SK-N-DZ (cell line): ENCODE data around the gene RPL29.
A peak's percentile ranks its signal among the peaks of the same experiment; 100 is the strongest.

Experiments
- DNase-seq: peaks from one replicate; pipeline ENCODE4 v3.0.0-alpha.2; 2015; ENCODE audit warnings: low spot score

RPL29 gene

DNA sequence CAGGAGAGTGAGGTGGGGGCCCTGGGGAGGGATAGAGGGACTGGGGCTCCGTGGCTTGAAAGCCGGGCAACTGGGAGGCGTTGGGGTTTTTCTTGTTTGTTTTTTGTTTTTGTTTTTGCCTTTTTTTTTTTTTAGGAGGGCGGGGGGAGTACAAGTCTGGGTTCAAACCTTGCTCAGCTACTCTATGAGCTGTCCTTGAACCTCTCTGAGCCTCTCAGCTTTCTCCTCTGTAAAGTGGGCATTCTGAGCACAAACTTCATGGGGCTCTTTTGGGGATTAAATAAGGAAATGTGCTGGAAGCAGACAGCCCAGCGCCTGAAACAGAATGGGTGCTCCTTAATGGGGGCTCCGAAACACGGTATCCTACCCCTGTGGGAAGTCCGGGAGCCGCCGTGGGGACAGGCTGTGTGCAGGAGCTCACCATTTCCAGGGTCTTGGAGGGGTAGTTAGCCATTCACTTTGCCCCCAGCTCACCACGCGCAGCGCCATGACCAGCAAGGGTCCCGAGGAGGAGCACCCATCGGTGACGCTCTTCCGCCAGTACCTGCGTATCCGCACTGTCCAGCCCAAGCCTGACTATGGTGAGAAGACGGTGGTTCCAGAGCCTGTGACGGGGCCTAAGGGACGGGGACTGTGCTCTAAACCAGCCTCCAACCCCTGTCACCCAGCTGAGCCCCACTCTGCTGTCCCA is 12.0 kb downstream of the RPL29 start:
- DNase-seq = no peak

DNA sequence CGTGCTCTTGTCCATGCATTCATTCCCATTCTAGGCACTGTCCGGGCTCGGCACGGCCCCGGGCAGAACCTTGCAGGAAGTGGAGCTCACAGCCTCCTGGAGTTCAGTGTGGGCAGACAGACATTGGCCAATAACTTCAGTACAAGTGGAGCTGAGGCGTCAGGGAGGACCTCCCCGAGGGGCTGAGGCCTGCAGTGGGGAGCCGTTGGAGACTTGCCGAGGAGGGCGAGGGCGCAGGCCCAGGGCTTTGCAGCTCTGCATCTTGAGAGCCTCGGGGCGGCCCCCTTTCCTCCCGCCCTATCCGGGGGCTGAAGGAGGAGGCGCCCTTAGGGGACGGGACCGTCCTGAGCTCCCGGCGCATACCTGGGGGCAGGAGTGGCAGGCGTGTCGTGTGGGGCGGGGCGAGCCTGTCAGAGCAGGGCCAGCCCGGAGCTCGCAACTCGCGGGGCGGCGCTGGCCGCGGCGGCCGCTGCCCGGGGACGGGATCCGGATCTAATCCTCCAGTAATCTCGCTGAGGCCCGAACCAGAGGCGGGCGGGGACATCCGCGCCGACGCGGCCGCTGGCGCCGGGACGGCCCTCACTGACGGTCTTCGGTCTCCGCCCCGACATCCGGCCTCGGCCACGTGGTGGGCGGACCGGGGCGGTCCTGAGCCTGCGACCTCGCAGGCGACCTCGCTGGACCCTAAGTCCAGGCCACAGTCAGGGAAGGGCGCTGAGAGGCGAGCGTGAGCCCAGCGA is 12.7 kb downstream of the RPL29 start, which contains the start of gene ACY1:
TSS of gene ACY1 (plus strand) at position 698 of the 740 bp plus-strand sequence. CDS start 530 bp downstream, outside the sequence.
- DNase-seq = peak; percentile 74

DNA sequence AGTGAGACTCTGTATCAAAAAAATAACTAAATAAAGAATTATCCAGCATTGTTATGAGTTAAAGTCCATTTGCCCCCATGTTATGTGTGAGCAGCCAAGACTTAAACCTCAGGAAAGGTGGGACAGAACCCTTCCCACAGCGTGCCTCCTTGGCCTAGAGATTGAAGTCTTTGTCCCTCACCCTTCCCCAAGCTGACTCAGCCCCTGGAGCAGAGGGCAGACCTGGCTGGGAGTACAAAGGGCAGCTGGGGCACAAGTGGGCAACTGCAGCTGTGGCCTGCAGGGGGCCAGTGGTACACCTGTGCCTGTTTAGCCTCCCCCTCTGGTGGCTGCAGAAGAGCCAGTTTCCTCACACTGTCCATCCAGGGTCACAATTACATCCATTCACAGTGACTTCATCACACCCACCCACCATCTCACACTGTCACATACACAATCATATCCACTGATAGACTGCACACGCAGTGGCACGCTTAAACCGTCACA is 13.3 kb downstream of the RPL29 start:
- DNase-seq = no peak

DNA sequence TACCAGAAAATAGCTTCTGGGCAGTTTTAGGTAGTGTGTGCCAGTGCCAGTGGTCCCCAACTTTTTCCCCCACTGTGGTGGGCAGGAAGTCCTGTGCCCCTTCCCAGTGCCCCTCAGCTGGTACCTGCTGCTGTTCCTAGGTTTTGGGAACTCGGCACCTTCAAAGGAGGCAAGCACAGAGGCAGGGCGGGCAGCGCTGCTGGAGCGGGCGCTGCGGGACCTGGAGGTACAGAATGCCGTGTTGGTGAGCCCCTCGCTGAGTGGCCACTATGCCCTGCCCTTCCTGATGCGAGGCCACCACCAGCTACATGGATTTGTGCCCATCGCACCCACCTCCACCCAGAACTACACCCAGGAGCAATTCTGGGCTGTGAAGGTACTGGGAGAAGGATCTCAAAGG is 15.4 kb downstream of the RPL29 start:
- no peak for DNase-seq

DNA sequence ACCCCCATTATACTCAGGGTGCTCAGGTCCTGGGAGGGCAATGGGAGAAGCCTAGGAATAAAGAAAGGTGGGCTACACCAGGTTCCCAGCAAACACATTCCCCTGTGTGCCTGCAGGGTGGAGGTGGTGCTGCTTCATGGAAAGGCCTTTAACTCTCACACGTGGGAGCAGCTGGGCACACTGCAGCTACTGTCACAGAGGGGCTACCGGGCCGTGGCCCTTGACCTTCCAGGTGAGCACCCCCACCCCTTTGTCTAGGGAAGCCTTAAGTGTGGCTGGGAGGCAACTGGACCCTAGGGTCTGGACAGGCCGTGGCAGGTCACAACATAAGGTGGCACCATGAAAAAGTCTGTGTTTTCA is 17.6 kb downstream of the RPL29 start:
- DNase-seq = no peak

DNA sequence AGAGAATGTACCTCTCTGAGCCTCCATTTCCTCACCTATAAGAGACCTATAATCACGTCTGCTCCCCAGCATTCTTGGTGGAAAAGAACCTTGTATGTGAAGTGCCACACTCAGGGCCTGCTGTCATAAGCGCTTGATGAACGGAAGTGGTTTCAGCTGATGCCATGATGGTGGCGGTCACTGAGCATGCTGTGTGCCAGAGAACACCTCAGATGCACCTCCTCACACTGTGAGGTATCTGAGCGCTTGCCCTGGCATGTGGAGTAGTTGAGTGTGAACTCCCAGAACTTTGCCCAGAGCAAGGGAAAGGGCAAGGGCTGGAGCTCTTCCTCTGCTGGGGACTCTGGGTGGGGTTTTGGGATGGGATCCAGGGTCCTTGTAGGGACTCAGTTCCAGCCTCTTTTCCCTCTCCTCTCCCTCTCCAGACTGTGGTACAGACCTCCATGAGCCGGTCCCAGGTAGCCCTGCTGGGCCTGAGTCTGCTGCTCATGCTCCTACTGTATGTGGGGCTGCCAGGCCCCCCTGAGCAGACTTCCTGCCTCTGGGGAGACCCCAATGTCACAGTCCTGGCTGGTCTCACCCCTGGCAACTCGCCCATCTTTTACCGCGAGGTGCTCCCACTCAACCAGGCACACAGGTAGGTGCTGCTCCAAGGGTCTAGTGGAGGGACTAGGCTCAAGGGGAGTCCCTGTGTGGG is 18.1 kb downstream of the RPL29 start:
- no peak for DNase-seq

DNA sequence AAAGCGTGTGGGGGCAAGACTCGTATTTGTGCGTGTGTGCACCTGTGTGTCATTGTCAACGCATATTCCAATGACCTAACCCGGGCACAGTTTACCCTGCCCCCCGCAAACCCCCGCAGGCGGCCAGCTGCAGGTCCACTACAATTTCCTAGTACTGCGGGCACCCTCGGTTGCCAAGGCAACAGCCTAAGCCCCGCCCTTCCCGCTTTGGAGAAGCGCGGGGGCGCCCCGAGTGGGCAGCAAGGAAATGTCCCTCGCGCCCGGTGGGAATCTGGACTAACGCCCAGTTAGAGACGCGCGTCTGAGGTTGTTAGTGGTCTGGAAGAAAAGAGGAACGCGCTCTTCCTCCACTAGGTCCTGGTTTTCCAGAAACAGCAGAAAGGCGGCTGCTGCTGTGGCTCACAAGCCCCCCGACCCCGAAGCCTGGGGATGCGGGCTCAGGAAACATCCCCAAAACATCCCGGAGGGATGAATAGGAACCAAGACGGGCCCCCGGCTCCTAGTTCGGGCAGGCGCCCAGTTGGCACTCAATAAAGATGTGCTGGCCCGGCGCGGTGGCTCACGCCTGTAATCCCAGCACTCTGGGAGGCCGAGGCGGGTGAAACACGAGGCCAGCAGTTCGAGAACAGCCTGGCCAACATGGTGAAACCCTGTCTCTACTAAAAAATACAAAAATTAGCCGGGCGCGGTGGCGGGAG is 19.7 kb downstream of the RPL29 start:
- peak; percentile 77 for DNase-seq

DNA sequence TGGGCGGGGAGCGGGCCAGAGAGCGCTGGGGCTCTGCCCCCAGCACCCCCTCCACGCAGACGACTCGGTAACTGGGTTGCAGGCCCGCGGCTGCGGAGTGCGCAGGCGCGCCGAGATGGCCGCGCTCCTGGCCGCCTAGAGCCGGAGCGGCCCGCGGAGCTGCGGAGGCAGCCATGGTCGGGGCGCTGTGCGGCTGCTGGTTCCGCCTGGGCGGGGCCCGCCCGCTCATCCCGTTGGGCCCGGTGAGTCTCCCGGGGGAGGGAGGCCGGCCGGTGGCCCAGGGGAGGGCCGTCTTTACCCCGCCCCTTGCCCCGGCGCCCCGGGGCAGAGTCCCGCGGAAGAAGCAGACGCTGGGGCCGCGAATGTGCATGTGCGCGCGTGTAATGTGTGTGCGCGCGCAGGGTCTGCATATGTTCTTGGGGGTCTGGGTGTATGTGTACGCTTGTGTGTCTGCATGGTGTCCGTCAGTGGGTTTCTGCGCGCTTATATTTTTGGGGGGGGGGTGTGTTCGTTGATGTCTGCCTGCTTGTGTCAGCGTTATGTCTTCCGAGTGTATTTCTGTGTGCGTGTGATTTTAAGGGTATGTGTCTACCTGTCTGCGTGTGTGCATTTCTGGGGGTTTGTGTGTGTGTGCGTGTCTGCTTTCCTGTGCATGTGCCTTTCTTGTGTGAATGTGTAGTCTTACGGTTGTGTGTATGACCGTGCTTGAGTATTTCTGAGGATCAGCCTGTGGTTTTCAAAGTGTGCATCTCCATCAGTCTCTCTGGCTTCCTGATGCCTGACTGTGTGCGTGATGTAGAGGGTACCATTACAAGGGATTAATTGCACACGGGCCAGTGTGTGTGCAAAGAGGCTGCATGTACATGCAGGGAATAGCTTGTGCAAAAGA is 20.5 kb downstream of the RPL29 start, which contains the start of gene ABHD14A:
TSS of gene ABHD14A (plus strand) at position 102 of the 889 bp plus-strand sequence. CDS start at position 174, 72 bp downstream.
- peak; percentile 60 for DNase-seq

DNA sequence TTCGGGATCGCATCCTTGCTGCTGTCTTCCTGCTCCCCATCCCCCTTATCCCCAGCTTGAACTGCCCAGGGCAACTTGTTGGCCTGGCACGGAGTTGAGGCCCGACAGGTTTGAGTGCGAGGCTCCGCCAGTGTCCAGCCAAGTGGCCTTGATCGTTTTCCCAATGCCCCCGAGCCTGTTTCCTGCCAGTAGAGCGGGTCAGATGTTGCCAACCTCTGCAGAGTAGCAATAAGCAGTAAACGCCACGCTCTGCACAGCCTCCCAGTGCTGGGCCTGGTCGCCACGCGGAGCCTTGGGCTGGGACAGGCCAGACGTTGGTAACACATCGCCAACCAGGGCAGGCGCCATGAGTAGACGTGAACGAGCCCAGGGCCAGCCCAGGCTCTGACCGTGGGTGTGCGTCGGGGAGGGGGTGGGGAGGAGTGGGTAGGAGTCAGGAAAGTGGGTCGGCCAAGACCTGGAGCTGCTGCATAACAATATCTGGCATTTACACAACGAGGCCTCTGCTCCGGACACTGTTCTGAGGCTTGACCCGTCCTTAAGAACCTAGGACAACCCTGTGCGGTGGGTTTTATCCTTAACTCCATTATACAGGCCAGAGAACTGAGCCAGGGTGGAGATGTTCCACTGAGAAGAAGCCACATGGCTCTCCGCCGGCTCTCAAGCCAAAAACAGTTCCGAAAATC is 21.3 kb downstream of the RPL29 start:
- DNase-seq = peak; percentile 35

DNA sequence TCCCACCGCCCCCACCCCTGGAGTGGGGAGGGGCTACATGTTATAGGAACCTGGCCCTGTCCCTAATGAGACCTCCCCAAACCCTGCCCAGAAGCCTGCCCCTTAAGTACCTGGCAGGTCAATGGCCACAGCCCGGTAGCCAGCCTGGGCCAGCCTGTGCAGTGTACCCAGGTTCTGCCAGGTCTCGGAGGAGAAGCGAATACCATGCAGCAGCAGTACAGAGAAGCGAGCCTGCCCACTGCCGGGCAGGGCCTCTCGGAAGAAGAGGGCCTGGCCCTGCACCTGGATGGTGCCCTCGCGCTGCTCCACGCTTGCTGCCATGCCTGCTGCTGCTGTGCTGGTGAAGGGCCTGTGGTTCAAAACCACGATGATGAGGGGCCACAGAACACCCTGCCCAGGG is 24.3 kb downstream of the RPL29 start:
- no peak for DNase-seq

DNA sequence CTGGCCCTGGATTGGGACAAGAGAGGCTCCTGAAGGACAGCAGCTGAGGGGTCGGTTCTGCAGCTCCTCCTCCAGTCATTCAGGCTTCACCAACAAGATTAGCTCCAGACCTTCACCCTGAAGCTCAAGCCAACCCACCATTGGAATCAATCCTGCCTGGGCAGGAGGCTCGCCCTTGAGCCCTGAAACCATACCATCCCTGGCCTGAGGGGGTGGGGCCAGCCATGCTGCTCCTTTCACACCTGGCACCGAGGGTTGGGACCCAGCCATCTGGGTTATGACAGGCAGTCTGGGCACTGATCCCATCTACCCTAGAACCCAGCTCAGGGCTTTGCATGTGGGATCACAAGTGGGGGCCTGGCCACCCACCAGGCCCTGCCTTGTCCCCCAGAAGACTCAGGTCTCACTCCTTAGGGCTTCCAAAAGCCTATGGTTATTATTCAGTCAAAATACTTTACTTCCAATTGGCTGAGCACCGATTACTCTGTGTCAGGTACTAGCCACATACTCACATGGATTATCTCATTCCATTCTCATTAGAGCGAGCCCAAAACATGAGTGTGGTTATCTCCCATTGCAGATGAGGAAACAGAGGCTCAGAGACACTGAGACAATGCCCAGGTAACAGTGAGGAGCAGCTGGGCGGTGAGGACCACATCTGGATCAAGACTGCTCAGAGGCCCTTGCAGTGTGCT is 24.9 kb downstream of the RPL29 start:
- no peak for DNase-seq

DNA sequence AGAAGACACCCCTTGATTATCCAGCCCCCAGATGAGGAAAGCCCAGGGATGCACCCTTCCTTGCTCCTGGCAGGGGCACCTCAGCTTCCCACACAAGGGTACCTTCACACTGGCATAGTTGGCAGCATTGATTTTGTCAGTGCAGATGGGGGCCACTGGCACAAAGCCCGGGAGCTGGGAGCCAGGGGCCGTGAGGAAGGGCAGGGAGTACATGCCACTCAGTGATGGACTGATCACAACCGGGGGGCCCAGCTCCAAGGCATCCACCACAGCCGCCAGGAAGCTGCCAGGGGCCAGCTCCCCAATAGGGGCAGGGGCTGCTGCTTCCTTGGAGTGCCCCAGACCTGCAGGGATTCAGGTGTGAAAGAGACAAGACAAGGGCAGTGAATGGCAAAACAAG is 25.9 kb downstream of the RPL29 start:
- DNase-seq = no peak

DNA sequence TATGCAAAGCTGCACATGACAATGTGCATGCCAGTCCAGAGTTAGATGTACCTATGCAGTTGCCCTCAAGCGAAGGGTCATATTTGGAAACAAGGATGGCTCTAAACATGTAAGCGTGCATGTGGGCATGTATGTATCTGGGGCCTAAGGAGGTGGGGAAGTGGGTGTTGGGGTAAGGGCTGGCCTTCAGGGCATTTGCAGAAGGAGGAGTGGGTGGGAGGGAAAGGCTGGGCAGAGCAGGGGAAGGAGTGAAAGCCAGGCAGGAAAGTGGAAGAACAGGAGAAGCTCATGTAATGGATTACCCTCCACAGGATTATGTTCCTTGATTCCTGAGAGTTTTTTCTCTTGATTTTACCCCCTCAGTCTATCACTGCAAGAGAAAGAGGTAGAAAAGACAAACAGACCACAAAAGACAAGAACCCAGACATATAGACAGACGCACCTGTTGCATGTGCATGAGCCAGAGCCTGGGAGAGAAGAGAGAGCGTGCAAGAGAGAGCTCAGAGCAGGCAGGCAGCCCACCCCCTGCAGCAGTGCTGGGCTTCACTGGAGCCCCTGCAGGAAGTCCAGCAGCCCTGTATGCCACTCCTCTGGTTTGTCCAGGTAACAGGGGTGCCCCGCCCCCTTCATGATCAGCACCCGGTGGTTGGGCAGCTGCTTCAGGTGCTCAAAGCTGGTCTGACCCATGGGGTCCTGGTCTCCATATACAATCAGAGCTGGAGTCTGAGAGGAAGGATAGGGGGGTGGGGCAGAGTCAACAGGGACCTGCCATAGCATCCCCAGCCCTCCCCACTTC is 26.6 kb downstream of the RPL29 start:
- DNase-seq = peak; percentile 27

DNA sequence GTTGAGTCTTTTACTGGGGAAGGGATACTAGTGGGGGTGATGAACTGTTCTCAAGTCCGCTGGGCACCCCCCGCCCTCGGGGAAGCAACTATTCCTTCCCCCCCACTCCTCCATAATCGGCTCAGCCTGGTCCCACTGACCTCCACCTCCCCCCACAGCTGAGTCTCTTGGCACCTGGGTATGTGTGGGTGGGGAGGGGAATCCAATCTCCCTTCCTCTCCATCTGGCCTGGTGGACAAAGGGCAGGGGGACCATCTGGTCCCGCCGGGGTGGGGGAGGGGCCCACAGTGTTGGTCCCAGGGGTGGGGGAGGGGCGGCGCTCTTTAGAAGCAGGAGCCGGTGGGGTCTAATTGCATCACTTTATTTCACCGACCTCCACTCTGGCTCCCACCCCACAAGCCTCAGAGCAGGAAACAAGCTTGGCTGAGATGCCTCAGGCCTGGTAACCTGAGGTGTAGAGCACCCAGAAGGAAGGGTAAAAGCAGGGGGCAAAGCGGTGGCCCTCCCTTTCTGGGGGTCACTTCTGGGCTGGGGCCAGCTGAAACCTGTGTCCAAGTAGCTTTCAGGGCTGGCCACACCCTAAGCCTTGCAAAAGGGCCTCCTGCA is 27.4 kb downstream of the RPL29 start:
- peak; percentile 84 for DNase-seq

DNA sequence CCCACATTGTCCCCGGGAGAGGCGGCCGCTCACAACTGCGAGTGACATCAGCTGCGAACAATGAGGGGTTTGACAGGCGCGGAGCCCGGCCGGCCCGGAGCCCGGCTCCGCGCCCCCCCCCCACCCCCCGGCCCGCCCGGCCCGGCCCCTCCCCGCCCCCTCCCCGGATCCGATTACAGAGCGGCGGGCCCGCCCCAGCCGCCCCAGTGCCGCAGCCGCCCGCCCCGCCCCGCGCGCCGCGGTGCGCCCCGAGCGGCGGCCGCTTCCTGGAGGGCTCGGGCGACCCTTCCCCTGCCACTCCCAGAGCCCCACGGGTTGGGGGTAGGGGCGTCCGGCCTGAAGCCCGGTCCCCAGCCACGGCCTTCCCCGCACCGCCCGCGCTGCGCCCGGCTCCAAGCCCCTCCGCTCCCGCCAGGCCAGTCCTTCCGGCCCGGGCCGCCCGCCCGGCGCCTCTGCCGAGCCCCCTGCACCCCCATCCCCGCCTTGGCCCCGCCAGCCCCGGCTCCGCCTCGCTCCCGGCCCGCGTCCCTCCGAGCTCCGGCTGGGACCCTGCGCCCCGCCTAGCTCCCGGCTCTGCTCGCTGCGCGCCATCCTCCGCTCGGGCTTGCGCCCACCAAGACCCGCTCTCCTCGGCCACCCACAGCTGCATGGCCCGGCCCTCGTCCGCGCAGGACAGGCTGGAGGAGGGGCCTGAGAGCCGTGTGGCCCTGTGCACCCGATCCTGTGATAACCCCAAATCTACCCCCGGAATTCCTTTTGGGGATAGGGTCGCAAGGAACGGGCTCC is 28.1 kb downstream of the RPL29 start, which contains the start of gene PCBP4:
TSS of gene PCBP4 (minus strand) at position 71 of the 786 bp plus-strand sequence. CDS start 6,214 bp downstream, outside the sequence.
- no peak for DNase-seq

DNA sequence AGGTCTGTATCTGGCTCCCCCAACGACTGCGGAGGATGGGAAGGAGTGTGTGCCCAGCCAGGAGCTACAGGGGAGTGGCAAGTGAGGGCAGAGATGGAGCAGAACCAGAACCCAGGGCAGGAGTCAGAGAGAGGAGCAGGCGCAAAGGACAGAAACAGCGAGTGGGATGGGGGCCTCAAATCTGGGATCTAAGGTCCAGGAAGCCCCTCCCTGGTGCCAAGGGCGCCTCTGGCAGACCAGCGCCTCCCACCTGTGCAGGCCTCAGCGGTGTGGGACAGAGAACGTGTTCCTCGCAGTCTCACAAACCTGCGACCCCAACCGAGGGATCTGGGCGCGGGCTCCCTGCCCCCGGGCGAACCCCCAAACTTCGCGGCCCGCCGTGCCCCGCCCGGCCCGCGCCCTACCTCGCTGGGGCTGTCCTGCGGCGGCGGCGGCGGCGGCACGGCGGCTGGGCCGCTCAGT is 28.7 kb downstream of the RPL29 start:
- no peak for DNase-seq

DNA sequence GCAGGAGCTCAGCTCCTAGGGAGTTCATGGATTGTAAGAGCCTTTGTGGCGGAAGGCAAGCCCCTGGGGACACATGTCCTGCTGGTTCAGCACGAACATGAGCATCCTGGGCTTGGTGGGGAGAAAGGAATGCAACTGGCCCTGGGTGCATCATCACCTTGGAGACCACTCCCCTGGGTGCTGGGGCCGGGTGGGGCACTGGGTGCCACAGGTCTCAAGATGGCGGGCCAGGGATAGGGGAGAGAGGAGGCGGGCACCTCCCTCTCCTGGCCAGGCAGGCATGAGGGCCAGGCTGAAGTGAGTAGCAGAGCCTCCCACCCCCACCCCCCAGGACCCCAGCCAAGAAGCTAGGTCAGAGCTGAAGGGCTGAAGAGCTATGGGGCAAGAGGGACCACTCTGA is 29.2 kb downstream of the RPL29 start:
- no peak for DNase-seq
